WTC11 (cell line): ENCODE measurements around the gene CELF4. TPM values are rescaled to one million over a fixed set of nuclear protein-coding genes. Genes with fewer than 3 reads are reported as not detected.

ENCODE experiments used
- ATAC-seq: fragments of 200-7000 bp; cut with Tn5 transposase; 2 replicates; pipeline ENCODE4 v1.10.0; 2021; ENCODE audit warnings: mild to moderate bottlenecking, moderate library complexity
- CTCF ChIA-PET: fragments of 300-600 bp; sonication (Branson Sonifier 250); formaldehyde crosslinking; loops from one replicate; lab custom pipeline; 2021; ENCODE audit warnings: antibody characterized with exemption; lab: Charles Lee
- POLR2A ChIA-PET: fragments of 350-600 bp; sonication (Branson Sonifier 250); formaldehyde crosslinking; loops from one replicate; lab custom pipeline; 2021; ENCODE audit warnings: antibody characterized with exemption; lab: Charles Lee
- DNase-seq: peaks from one replicate; pipeline ENCODE4 v3.0.0; 2021; ENCODE audit warnings: low spot score
- H3K27ac Mint-ChIP-seq: 2 replicates; pipeline ENCODE4 v1.8.0; 2021; ENCODE audit warnings: mixed read lengths
- H3K27me3 Mint-ChIP-seq: 2 replicates; pipeline ENCODE4 v1.8.0; 2021; ENCODE audit warnings: low read depth, mild to moderate bottlenecking, moderate library complexity, mixed read lengths
- H3K36me3 Mint-ChIP-seq: 2 replicates; pipeline ENCODE4 v1.8.0; 2021; ENCODE audit warnings: mixed read lengths
- H3K4me1 Mint-ChIP-seq: 2 replicates; pipeline ENCODE4 v1.8.0; 2022; ENCODE audit warnings: mixed read lengths
- H3K4me3 Mint-ChIP-seq: 2 replicates; pipeline ENCODE4 v1.8.0; 2021; ENCODE audit warnings: mild to moderate bottlenecking, moderate library complexity, mixed read lengths
- H3K9me3 Mint-ChIP-seq: 2 replicates; pipeline ENCODE4 v1.8.0; 2021; ENCODE audit warnings: mixed read lengths
- AR ChIP-seq: fragments of 250-450 bp; sonication (Bioruptor Pico); IDR thresholded peaks from 2 replicates; pipeline ENCODE4 v1.9.0; 2021; ENCODE audit warnings: mild to moderate bottlenecking
- E2F4 ChIP-seq: sonication (generic); formaldehyde crosslinking; IDR thresholded peaks from 2 replicates; pipeline ENCODE4 v1.8.1; 2022; ENCODE audit warnings: low read depth, mild to moderate bottlenecking, moderate library complexity, missing genetic modification reagents, borderline replicate concordance
- ESRRA ChIP-seq: sonication (generic); formaldehyde crosslinking; IDR thresholded peaks from 2 replicates; pipeline ENCODE4 v1.8.1; 2022; ENCODE audit warnings: mild to moderate bottlenecking, missing genetic modification reagents, borderline replicate concordance
- FOXP4 ChIP-seq: sonication (generic); formaldehyde crosslinking; IDR thresholded peaks from 2 replicates; pipeline ENCODE4 v1.8.0; 2022; ENCODE audit warnings: mild to moderate bottlenecking, missing genetic modification reagents
- GTF2I ChIP-seq: fragments of 250-450 bp; sonication (Bioruptor Pico); conservative IDR thresholded peaks from 2 replicates; pipeline ENCODE4 v1.4.0; 2021; ENCODE audit warnings: mild to moderate bottlenecking
- IRF2 ChIP-seq: sonication (generic); formaldehyde crosslinking; IDR thresholded peaks from 2 replicates; pipeline ENCODE4 v1.8.0; 2022; ENCODE audit warnings: low read depth, missing genetic modification reagents, borderline replicate concordance
- JUN ChIP-seq: sonication (generic); formaldehyde crosslinking; IDR thresholded peaks from 2 replicates; pipeline ENCODE4 v1.8.0; 2023; ENCODE audit warnings: mild to moderate bottlenecking, missing genetic modification reagents
- KAT7 ChIP-seq: sonication (generic); formaldehyde crosslinking; IDR thresholded peaks from 2 replicates; pipeline ENCODE4 v1.8.1; 2023; ENCODE audit warnings: missing genetic modification reagents, mild to moderate bottlenecking, borderline replicate concordance
- MXD4 ChIP-seq: fragments of 250-450 bp; sonication (Bioruptor Pico); IDR thresholded peaks from 2 replicates; pipeline ENCODE4 v1.8.0; 2021; ENCODE audit warnings: mild to moderate bottlenecking, moderate library complexity, borderline replicate concordance
- MYBL2 ChIP-seq: sonication (generic); formaldehyde crosslinking; IDR thresholded peaks from 2 replicates; pipeline ENCODE4 v1.8.1; 2023; ENCODE audit warnings: mild to moderate bottlenecking, moderate library complexity, missing genetic modification reagents
- PRRX2 ChIP-seq: fragments of 250-450 bp; sonication (Bioruptor Pico); IDR thresholded peaks from 2 replicates; pipeline ENCODE4 v1.8.0; 2021; ENCODE audit warnings: mild to moderate bottlenecking
- ZBTB21 ChIP-seq: sonication (generic); formaldehyde crosslinking; IDR thresholded peaks from 2 replicates; pipeline ENCODE4 v1.8.1; 2023; ENCODE audit warnings: mild to moderate bottlenecking, missing genetic modification reagents, borderline replicate concordance
- ZNF232 ChIP-seq: sonication (generic); formaldehyde crosslinking; IDR thresholded peaks from 2 replicates; pipeline ENCODE4 v1.8.0; 2022; ENCODE audit warnings: mild to moderate bottlenecking, missing genetic modification reagents
- ZNF317 ChIP-seq: sonication (generic); formaldehyde crosslinking; IDR thresholded peaks from 2 replicates; pipeline ENCODE4 v1.8.1; 2023; ENCODE audit warnings: low read depth, mild to moderate bottlenecking, moderate library complexity, missing genetic modification reagents, borderline replicate concordance
- ZNF396 ChIP-seq: fragments of 250-450 bp; sonication (Bioruptor Pico); IDR thresholded peaks from 2 replicates; pipeline ENCODE4 v1.8.0; 2021; ENCODE audit warnings: mild to moderate bottlenecking, moderate library complexity, borderline replicate concordance
- ZNF671 ChIP-seq: fragments of 250-450 bp; sonication (Bioruptor Pico); IDR thresholded peaks from 2 replicates; pipeline ENCODE4 v1.8.0; 2021; ENCODE audit warnings: mild to moderate bottlenecking
- total RNA-seq: library from RNA; stranded (reverse); gene quantifications from 3 replicates; pipeline ENCODE4 v1.2.3, GENCODE V29; 2021
- TF ChIP-seq, protein P1 (sequence below): sonication (generic); formaldehyde crosslinking; IDR thresholded peaks from 2 replicates; pipeline ENCODE4 v1.8.1; 2022; ENCODE audit warnings: mild to moderate bottlenecking, missing genetic modification reagents, moderate library complexity, borderline replicate concordance
- TF ChIP-seq, protein P2 (sequence below): fragments of 250-450 bp; sonication (Bioruptor Pico); IDR thresholded peaks from 2 replicates; pipeline ENCODE4 v1.8.0; 2021; ENCODE audit warnings: mild to moderate bottlenecking
- TF ChIP-seq, protein P3 (sequence below): fragments of 250-450 bp; sonication (Bioruptor Pico); conservative IDR thresholded peaks from 2 replicates; pipeline ENCODE4 v1.9.0; 2021; ENCODE audit warnings: mild to moderate bottlenecking

The CELF4 gene
- total RNA-seq, 1 experiment from 2014 or later: 2.9 TPM

- H3K4me3 Mint-ChIP-seq: no peak overlapping the region
- H3K27me3 Mint-ChIP-seq: peaks cover 2% of the 10 kb centered on the region; the same call in 1 of the 2 replicates
- DNase-seq: no peak
- H3K9me3 Mint-ChIP-seq: no peaks in the 10 kb centered on the region
- POLR2A ChIA-PET: no interaction called here
- no peaks in the 10 kb centered on the region for H3K36me3 Mint-ChIP-seq
- H3K4me1 Mint-ChIP-seq: peaks cover 9% of the 10 kb centered on the region; the same call in 1 of the 2 replicates
- no peak overlapping the region for H3K27ac Mint-ChIP-seq
- CTCF ChIA-PET: interaction anchor here (0.7 to 1.6 kb wide), 4 partner anchors 8 to 285 kb away, joined by 3 to 4 read pairs (median 3); no protein-coding TSS in a partner anchor
- TF ChIP-seq, protein P1, sequence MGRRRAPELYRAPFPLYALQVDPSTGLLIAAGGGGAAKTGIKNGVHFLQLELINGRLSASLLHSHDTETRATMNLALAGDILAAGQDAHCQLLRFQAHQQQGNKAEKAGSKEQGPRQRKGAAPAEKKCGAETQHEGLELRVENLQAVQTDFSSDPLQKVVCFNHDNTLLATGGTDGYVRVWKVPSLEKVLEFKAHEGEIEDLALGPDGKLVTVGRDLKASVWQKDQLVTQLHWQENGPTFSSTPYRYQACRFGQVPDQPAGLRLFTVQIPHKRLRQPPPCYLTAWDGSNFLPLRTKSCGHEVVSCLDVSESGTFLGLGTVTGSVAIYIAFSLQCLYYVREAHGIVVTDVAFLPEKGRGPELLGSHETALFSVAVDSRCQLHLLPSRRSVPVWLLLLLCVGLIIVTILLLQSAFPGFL (CRISPR knock-in tag): no peak
- TF ChIP-seq AR (no peak), FOXP4 (CRISPR knock-in tag) (no peak), MXD4 (CRISPR knock-in tag) (no peak), JUN (CRISPR knock-in tag) (no peak)
- no peak for ATAC-seq
Observed at GRCh38 chr18:37304012-37304680, 261.5 kb downstream of the CELF4 start.

DNA sequence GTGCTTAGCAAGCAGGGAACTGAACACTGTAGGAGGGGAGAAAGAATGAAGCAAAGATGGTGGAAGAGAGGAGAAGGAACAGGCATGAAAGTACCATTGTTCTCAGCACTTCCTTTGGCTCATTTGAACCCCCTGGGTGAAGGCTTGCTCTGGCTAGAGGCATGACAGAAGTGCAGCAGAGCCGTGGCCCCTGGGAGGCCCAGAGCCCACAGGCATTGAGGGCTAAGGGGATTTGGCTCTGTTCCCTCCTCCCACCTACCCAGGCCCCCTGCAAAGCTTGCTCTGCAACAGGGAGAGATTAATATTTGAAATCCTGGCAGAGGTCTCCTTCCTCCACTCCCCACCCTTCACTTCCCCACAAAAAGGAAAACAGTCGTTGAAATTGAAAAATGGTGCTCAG lies 262.6 kb downstream of the CELF4 start:
- H3K4me3 Mint-ChIP-seq: no peak overlapping the region
- H3K27ac Mint-ChIP-seq: no peak overlapping the region
- H3K4me1 Mint-ChIP-seq: peaks cover 9% of the 10 kb centered on the region; the same call in 1 of the 2 replicates
- no peaks in the 10 kb centered on the region for H3K9me3 Mint-ChIP-seq
- H3K27me3 Mint-ChIP-seq: peaks cover 2% of the 10 kb centered on the region; the same call in 1 of the 2 replicates
- DNase-seq (no peak), ATAC-seq (no peak)
- H3K36me3 Mint-ChIP-seq: no peaks in the 10 kb centered on the region
- CTCF ChIA-PET: no interaction called here
- TF ChIP-seq ZNF671 (CRISPR knock-in tag) (no peak), GTF2I (CRISPR knock-in tag) (no peak), JUN (CRISPR knock-in tag) (no peak), E2F4 (CRISPR knock-in tag) (no peak), PRRX2 (CRISPR knock-in tag) (no peak), ZBTB21 (CRISPR knock-in tag) (no peak), ZNF396 (no peak), KAT7 (CRISPR knock-in tag) (no peak), AR (no peak), ESRRA (CRISPR knock-in tag) (no peak), ZNF317 (no peak), IRF2 (no peak), MYBL2 (no peak), ZNF232 (CRISPR knock-in tag) (no peak)
- TF ChIP-seq, protein P2, sequence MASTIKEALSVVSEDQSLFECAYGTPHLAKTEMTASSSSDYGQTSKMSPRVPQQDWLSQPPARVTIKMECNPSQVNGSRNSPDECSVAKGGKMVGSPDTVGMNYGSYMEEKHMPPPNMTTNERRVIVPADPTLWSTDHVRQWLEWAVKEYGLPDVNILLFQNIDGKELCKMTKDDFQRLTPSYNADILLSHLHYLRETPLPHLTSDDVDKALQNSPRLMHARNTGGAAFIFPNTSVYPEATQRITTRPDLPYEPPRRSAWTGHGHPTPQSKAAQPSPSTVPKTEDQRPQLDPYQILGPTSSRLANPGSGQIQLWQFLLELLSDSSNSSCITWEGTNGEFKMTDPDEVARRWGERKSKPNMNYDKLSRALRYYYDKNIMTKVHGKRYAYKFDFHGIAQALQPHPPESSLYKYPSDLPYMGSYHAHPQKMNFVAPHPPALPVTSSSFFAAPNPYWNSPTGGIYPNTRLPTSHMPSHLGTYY (CRISPR knock-in tag): no peak
- TF ChIP-seq, protein P3, sequence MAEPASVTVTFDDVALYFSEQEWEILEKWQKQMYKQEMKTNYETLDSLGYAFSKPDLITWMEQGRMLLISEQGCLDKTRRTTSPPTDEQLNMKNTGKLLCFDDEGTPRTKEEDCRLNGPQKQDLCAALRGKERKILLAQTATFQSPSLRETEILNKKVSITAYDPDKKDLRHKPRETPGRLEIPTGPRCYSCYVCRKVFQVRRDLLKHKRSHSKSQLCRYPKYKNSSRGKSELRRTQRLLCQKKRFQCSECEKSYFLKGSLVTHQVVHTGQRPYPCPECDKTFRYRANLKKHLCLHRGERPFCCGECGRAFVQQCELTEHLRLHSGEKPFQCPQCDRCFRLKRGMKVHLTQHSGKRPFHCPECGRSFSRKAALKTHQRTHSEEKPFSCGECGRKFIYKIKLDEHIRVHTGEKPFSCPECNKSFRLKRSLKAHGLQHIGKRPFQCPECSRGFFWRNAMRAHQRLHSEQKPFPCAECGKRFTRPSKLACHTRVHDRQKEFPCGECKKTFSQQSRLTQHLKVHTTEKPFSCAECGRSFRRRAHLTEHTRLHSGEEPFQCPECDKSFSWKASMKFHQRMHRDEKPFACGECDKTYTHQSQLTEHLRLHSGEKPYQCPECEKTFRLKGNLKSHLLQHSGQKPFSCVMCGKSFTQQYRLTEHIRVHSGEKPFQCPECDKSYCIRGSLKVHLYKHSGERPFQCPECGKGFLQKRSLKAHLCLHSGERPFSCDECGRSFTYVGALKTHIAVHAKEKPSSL (CRISPR knock-in tag): no peak
- POLR2A ChIA-PET: no interaction called here
